ENCODE measurements around the gene RNF113A. TPM values are rescaled to one million over a fixed set of nuclear protein-coding genes. Genes with fewer than 3 reads are reported as not detected.
"Not testable (repeated sequence)": the region's sequence is repeated elsewhere in the genome, so short reads cannot be mapped to it uniquely, and the experiment has no call there.

RNF113A gene
- total RNA-seq, 2 experiments from 2014 or later = 28.2 to 28.4 TPM

DNA sequence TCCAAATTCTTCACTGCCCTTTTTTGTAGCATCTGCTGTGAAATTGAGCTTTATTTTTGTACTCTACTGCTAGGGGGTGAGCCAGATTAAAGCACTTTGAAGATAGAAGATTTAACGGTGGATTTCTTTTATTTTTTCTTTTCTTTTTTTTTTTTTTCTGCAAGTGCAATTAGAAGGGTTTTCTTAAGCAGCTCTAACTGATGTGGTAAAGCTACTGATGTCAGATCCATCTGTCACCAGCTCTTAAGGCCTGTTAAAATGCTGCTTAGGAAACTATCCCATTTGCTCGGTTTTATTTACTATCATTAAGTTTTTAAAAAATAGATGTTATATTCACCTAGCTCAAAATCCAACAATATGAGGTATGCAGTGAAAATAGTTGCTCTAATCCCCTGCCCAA is 7.2 kb upstream of the RNF113A start:
- Mint-ChIP-seq H3K27ac (no peak overlapping the region), H3K4me3 (no peak overlapping the region)

DNA sequence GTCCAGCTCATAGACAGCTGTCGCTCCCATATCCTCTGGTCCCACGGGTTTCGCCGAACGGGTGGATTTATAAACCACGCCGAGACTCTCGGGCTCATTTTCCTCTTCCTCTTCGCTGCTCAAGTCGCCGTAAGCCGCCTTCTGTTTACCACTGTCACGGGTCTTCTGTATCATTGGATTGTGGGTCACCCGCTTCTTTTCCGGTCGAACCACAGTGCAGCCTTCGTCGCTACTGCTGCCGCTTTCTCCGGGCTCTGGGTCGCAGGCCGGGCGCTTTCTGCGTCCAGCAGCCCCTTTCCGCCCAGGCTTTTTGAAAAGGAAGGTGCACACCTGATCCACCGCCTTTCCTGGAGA is 311 bp downstream of the RNF113A start:
- H3K4me3 Mint-ChIP-seq = peak overlapping the region; percentile 100

More for the DNA sequence above, 7.2 kb upstream of the RNF113A start:
- peaks cover 7% of the 10 kb centered on the region for H3K36me3 Mint-ChIP-seq
- peaks cover 12% of the 10 kb centered on the region for H3K4me1 Mint-ChIP-seq
- no peak for DNase-seq
- no peaks in the 10 kb centered on the region for H3K27me3 Mint-ChIP-seq
- H3K9me3 Mint-ChIP-seq = no peaks in the 10 kb centered on the region

DNA sequence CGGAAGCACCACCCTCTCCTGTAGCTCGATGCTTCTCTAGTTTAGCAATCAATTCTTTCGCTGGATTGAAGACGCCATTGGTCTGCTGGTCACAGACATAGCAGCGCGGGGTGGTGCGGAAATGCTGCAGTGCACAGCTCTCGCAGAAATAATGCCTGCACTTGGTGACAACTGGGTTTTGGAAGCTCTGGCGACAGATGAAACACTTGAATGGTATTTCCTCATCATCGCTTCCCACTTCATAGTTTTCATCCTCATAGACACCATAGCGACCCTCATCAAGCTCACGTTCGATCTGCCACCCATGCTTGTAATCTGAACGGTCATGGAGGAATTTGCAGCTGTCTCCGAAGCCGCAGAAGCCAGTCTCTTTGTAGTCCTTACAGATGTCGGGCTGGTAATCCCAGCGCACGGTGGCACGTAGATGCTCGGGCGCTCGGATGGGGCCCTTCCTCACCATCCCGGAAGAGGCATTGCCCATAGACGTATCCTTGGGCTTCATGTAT is 854 bp downstream of the RNF113A start:
- peak; percentile 21 for DNase-seq
- Mint-ChIP-seq H3K9me3 (no peaks in the 10 kb centered on the region), H3K27me3 (no peaks in the 10 kb centered on the region), H3K27ac (peak overlapping the region; percentile 100), H3K36me3 (peaks cover 17% of the 10 kb centered on the region), H3K4me3 (peak overlapping the region; percentile 100), H3K4me1 (peaks cover 7% of the 10 kb centered on the region)

More for the DNA sequence above, 311 bp downstream of the RNF113A start:
- Mint-ChIP-seq H3K27ac (peak overlapping the region; percentile 100), H3K27me3 (no peaks in the 10 kb centered on the region), H3K4me1 (peaks cover 7% of the 10 kb centered on the region), H3K9me3 (no peaks in the 10 kb centered on the region), H3K36me3 (peaks cover 17% of the 10 kb centered on the region)
- no peak for DNase-seq

DNA sequence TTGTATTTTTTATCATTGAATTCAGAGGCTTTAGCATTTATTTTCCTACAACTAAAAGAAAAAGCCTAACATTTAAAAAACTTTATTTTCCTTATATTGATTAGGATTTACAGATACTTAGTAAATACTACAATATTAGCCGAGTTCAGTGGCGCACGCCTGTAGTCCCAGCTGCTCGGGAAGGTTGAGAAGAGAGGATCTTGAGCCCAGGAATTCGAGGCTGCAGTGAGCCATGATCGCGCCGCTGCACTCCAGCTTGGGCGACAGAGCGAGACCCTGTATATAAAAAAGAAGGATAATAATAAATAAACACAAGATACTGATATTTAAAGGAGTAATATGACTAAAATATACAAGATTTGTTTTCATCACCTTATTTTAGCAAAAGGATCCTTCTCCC is 18.1 kb downstream of the RNF113A start:
- Mint-ChIP-seq H3K4me3 (peak overlapping the region; percentile 96), H3K27me3 (no peaks in the 10 kb centered on the region), H3K4me1 (peaks cover 3% of the 10 kb centered on the region), H3K9me3 (no peaks in the 10 kb centered on the region), H3K27ac (peak overlapping the region; percentile 97), H3K36me3 (peaks cover 11% of the 10 kb centered on the region)
- DNase-seq = no peak

DNA sequence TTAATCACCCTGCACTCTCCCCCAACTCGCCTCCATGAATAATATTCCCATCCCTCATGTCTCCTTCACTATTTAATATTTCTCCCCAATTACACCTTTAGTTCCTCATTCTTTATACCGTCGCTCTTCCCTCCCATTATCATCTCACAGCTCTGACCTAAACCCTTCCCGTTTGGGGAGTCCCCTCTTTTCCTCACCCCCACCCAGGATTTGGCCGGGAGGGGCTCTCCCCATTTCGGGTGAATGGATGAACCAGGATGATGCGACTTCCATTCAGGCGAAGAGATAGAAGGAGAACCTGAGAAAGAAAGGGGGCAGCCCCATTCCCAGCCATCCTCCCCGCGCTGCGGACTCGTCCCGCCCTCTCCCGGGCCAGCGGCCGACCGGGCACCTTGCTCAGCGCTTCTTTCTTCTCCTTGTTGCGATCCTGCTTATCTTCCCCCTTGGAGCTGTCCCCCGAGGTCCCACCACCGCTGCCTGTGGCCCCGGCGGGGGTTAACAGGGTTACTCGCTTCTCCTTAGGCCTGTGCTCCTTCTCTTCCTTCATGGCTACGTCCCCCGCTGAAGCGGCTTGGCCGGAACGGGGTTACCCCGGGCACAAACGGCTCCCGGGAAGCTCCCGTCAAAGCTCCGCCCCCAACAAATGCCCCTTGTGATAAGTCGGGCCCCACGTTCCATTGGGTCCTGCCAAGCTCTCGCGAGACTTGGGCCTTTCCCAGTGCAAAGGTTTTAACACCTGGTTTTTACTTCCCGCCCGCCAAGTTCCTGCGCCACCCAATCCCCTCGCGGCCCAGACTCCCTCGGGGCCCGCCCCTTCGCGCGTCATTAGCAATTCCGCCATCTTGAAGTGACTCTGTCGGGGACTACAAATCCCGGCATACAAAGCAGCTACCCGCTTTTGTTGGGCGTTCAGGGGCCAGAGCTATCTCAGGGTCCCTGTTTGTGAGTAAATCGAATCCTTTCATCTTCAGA is 18.9 kb downstream of the RNF113A start, which contains the start of gene UPF3B:
Gene UPF3B (minus strand): TSS at position 582 of the 972 bp plus-strand sequence. CDS start 35 bp downstream, at position 547.
- peak within 1 kb of the TSS; percentile 97 for H3K27ac Mint-ChIP-seq
- H3K27me3 Mint-ChIP-seq = no peaks in the 10 kb centered on the region
- peak; percentile 92 for DNase-seq
- peak within 1 kb of the TSS; percentile 96 for H3K4me3 Mint-ChIP-seq
- H3K36me3 Mint-ChIP-seq = peaks cover 11% of the 10 kb centered on the region
- H3K4me1 Mint-ChIP-seq = peaks cover 3% of the 10 kb centered on the region
- H3K9me3 Mint-ChIP-seq = no peaks in the 10 kb centered on the region

DNA sequence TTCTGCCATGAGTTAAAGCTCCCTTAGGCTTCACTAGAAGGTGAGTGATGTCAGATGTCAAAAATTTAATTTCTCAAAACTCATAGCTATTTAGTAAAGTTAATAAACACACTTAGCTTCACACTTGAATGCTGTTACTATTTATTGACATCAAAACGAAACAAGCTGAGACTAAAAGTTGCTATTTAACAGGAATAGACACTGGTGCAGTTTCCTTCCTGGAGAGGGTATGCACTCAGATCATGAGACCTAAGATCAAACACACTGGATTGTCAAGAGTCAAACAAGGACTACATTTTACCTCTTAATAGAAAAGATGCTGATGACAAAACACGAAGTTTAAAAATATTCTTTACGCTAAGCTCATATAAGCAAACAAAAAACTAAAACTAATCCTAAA is 37.6 kb downstream of the RNF113A start:
- no peaks in the 10 kb centered on the region for H3K27me3 Mint-ChIP-seq
- H3K4me1 Mint-ChIP-seq = no peaks in the 10 kb centered on the region
- no peak overlapping the region for H3K27ac Mint-ChIP-seq
- no peaks in the 10 kb centered on the region for H3K9me3 Mint-ChIP-seq
- peaks cover 26% of the 10 kb centered on the region for H3K36me3 Mint-ChIP-seq
- no peak overlapping the region for H3K4me3 Mint-ChIP-seq
- no peak for DNase-seq

DNA sequence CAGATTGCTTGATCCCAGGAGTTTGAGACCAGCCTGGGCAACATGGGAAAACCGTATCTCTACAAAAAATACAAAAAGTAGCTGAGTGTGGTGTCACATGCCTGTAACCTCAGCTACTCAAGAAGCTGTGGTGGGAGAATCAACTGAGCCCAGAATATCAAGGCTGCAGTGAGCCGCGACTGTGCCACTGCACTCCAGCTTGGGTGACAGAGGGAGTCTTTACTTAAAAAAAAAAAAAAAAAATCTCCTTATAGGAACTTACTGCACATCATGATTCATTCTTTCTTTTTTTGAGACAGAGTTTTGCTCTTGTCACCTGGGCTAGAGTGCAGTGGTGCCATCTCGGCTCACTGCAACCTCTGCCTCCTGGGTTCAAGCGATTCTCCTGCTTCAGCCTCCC is 43.1 kb downstream of the RNF113A start:
- H3K27me3 Mint-ChIP-seq = no peaks in the 10 kb centered on the region
- H3K27ac Mint-ChIP-seq = no peak overlapping the region
- DNase-seq = no peak
- H3K9me3 Mint-ChIP-seq = no peaks in the 10 kb centered on the region
- peaks cover 9% of the 10 kb centered on the region for H3K36me3 Mint-ChIP-seq
- peaks cover 5% of the 10 kb centered on the region for H3K4me1 Mint-ChIP-seq
- no peak overlapping the region for H3K4me3 Mint-ChIP-seq

DNA sequence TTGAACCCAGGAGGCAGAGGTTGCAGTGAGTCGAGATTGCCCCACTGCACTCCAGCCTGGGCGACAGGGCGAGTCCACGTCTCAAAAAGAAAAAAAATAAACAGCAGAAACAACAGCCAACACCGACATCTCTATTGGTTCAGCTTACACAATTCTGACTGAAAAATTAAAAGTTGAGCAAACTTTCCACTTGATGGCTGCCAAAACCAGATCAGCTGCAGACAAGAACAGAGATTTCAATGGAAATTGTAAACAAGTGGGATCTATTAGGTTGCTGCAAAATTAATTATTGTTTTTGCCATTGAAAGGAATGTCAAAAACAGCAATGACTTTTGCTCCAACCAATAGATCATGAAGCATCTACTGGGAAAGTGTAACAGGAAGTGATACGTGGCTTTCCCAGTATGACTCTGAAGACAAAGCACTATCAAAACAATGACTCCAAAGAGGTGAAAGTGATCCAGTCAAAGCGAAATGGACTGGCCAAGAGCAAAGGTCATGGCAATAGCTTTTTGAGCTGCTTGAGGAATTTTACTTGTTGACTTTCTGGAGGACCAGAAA is 45.1 kb downstream of the RNF113A start:
- H3K27me3 Mint-ChIP-seq = no peaks in the 10 kb centered on the region
- no peak overlapping the region for H3K4me3 Mint-ChIP-seq
- no peak for DNase-seq
- H3K9me3 Mint-ChIP-seq = no peaks in the 10 kb centered on the region
- peaks cover 7% of the 10 kb centered on the region for H3K4me1 Mint-ChIP-seq
- H3K36me3 Mint-ChIP-seq = peaks cover 8% of the 10 kb centered on the region
- no peak overlapping the region for H3K27ac Mint-ChIP-seq

DNA sequence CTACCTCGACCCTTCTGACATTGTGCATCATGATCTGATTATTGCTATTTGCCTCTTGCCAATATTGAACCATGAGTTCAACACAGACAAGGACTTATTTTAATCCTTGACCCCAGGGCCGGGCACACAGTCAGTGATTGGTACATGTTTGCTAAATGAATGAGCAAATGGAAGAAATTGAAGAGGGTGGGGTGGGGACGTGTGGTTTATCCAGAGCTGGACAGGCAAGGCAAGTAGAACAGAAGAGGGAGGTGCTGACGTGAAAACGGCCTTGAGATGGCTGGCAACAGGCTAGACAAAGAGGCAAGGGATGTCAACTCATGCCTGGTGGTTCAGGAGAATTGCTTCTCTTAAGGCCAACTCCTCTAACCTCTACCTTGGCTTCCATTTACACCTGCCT is 47.3 kb downstream of the RNF113A start:
- not testable (repeated sequence) for DNase-seq, H3K4me1 Mint-ChIP-seq, H3K9me3 Mint-ChIP-seq, H3K4me3 Mint-ChIP-seq, H3K27me3 Mint-ChIP-seq, H3K27ac Mint-ChIP-seq, H3K36me3 Mint-ChIP-seq

DNA sequence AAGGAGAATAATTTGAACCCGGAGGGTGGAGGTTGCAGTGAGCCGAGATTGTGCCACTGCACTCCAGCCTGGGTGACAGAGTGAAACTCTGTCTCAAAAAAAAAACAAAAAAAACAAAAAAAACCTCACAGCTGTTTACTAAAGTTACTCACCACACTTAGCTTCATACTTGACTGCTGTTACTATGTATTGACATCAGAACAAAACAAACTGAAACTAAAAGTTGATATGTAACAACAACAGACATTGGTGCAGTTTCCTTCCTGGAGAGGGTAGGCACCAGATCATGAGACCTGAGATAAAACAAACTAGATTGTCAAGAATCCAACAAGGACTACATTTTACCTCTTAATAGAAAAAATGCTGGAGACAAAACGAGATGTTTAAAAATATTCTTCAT is 49.8 kb downstream of the RNF113A start:
- not testable (repeated sequence) for H3K27ac Mint-ChIP-seq, H3K9me3 Mint-ChIP-seq, H3K27me3 Mint-ChIP-seq, DNase-seq, H3K4me3 Mint-ChIP-seq, H3K36me3 Mint-ChIP-seq, H3K4me1 Mint-ChIP-seq

Other genes starting within 250 kb of the RNF113A start
- gene SEPTIN6, start 178.6 kb downstream of the RNF113A start, total RNA-seq = 100 to 1,000 TPM; 187 to 202 TPM
- under 1 TPM; 0.14 to 0.18 TPM for gene SOWAHD, start 113.1 kb downstream of the RNF113A start, total RNA-seq
- 1,000 to 10,000 TPM; 2,459 to 2,591 TPM for gene RPL39, start 80.1 kb downstream of the RNF113A start, total RNA-seq
- gene UPF3B, start 18.8 kb downstream of the RNF113A start, total RNA-seq = 10 to 100 TPM; 21.0 to 21.2 TPM
- gene NDUFA1, start 99 bp upstream of the RNF113A start, total RNA-seq = 10 to 100 TPM; 93.8 to 95.1 TPM
- not detected for gene AKAP14, start 24.2 kb upstream of the RNF113A start, total RNA-seq
- 1 to 10 TPM; 8.3 to 9.7 TPM for gene NKAP, start 72.0 kb upstream of the RNF113A start, total RNA-seq
- gene RHOXF2B, start 206.0 kb upstream of the RNF113A start, total RNA-seq = not detected
- not detected for gene RHOXF1, start 244.2 kb upstream of the RNF113A start, total RNA-seq